Thyroid gland (tissue), 4 donors: ENCODE results near the gene CACUL1.

Experiments used
- POLR2A ChIP-seq, 2 donors: fragments of 450-650 bp; IDR thresholded peaks; one replicate each; pipeline ENCODE4 v1.6.1; 2017; ENCODE audit warnings: antibody characterized with exemption in 2 of 2, mild to moderate bottlenecking in 2 of 2, moderate library complexity in 1 of 2
- TF ChIP-seq, protein P1 (sequence below), 6 experiments: fragments of 200-600 bp in 3 of 6; fragments of 450-650 bp in 3 of 6; sonication (generic) in 3 of 6; IDR thresholded peaks; one replicate each; pipeline ENCODE4 v1.5.1; 2016 to 2019; ENCODE audit warnings: antibody characterized with exemption in 6 of 6, mild to moderate bottlenecking in 2 of 6, inconsistent platforms in 1 of 6, moderate library complexity in 1 of 6

DNA sequence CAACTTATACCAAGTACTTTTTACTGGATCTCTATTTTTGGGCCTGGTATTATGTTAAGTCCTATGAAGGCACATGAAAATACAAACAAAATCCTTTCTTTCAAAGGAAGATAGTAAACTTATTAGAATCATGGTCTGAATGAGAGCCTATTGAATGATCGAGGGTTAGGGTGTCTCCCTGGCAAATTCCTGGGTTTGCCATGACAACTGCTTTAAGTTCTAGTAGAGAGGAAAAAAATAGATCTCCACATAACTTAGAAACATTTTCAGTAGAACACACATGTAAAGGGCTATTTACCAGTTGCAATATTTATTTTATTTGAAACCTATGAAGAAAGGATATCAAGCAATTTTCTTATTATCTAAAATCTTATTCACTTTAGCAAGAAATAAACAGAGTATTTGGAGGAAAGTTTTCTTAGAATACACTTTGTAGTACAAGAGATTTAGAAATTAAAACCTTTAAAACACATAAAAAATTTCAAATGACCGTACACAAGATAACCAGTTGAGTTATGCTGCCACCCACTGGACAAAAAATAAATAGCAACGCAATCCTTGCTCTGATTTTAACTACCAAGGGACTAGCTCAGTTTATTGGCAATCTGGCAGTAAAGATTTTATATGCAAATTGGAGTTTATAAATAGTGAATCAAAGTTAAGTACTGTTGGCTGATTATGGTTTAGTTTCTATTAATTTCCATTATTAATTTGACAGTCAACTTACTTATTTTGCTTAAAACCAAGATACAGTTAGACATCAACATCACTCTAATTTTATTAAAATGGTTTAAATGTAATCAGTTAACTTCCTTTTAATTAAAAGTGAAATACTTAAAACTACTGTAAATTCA is 33.9 kb downstream of the CACUL1 start:
- TF ChIP-seq, protein P1, sequence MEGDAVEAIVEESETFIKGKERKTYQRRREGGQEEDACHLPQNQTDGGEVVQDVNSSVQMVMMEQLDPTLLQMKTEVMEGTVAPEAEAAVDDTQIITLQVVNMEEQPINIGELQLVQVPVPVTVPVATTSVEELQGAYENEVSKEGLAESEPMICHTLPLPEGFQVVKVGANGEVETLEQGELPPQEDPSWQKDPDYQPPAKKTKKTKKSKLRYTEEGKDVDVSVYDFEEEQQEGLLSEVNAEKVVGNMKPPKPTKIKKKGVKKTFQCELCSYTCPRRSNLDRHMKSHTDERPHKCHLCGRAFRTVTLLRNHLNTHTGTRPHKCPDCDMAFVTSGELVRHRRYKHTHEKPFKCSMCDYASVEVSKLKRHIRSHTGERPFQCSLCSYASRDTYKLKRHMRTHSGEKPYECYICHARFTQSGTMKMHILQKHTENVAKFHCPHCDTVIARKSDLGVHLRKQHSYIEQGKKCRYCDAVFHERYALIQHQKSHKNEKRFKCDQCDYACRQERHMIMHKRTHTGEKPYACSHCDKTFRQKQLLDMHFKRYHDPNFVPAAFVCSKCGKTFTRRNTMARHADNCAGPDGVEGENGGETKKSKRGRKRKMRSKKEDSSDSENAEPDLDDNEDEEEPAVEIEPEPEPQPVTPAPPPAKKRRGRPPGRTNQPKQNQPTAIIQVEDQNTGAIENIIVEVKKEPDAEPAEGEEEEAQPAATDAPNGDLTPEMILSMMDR (IDR thresholded peaks at IDR 0.05): peak; percentile 56 to 86 (median 79)
- TF ChIP-seq POLR2A (IDR thresholded peaks at IDR 0.05): no peak
